ENCODE results near the gene HOXB9.

DNA sequence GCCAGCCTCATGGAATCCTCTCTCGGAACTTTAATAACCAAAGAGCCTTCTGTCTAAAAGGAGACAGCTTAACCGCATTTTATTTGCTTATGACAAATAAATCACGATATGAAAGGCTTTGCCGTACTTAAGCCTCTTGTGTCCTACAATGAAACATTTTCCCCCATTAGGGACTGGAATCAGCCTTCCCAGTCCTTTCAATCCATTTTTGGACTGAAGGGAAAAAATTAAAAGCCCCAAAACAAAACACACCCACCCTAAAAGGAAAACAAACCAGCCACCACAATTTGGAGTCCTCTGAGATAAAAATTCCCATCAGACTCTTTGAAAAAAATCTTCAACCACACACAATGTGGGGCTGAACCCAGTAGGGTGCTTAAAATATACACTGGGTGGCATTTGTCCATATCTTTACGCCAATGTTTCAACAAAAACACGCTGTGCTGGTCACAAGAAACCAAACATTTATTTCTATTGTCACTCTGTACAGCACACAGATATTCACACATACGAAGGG is 51.0 kb downstream of the HOXB9 start:
- TF ChIP-seq, protein P1, sequence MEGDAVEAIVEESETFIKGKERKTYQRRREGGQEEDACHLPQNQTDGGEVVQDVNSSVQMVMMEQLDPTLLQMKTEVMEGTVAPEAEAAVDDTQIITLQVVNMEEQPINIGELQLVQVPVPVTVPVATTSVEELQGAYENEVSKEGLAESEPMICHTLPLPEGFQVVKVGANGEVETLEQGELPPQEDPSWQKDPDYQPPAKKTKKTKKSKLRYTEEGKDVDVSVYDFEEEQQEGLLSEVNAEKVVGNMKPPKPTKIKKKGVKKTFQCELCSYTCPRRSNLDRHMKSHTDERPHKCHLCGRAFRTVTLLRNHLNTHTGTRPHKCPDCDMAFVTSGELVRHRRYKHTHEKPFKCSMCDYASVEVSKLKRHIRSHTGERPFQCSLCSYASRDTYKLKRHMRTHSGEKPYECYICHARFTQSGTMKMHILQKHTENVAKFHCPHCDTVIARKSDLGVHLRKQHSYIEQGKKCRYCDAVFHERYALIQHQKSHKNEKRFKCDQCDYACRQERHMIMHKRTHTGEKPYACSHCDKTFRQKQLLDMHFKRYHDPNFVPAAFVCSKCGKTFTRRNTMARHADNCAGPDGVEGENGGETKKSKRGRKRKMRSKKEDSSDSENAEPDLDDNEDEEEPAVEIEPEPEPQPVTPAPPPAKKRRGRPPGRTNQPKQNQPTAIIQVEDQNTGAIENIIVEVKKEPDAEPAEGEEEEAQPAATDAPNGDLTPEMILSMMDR (IDR thresholded peaks at IDR 0.05; ENCODE audit: insufficient read depth, low read length, poor library complexity, severe bottlenecking), result no peak
- no peak for TF ChIP-seq EZH2phosphoT487 (conservative IDR thresholded peaks at IDR 0.05; ENCODE audit: low read length)

Data from SU-DHL-6 (cell line).